Naive B cell (primary cell): ENCODE data around the gene CHST4. TPM values are rescaled to one million over a fixed set of nuclear protein-coding genes. Genes with fewer than 3 reads are reported as not detected.
"Not testable (repeated sequence)": the region's sequence is repeated elsewhere in the genome, so short reads cannot be mapped to it uniquely, and the experiment has no call there.

Experiments
- ATAC-seq, 2 donors: fragments of 150-1000 bp; cut with Tn5 transposase; 2 replicates each; pipeline ENCODE4 v1.10.0; 2021; ENCODE audit warnings: low read depth in 2 of 2, mild to moderate bottlenecking in 2 of 2, moderate library complexity in 2 of 2
- DNase-seq: peaks from one replicate; pipeline ENCODE4 v3.0.0; 2022
- H3K27ac Mint-ChIP-seq, 6 donors: one replicate each; pipeline ENCODE4 v1.8.0; 2020 to 2022; ENCODE audit warnings: mild to moderate bottlenecking in 6 of 6, mixed read lengths in 6 of 6, moderate library complexity in 5 of 6, inconsistent platforms in 2 of 6
- H3K27me3 Mint-ChIP-seq, 3 donors: one replicate each; pipeline ENCODE4 v1.8.0; 2021 to 2022; ENCODE audit warnings: mixed read lengths in 3 of 3, mild to moderate bottlenecking in 1 of 3
- H3K36me3 Mint-ChIP-seq, 2 donors: one replicate each; pipeline ENCODE4 v1.8.0; 2020 to 2022; ENCODE audit warnings: mixed read lengths in 2 of 2, inconsistent platforms in 1 of 2, mild to moderate bottlenecking in 1 of 2
- H3K4me1 Mint-ChIP-seq, 3 donors: one replicate each; pipeline ENCODE4 v1.8.0; 2020 to 2022; ENCODE audit warnings: mixed read lengths in 3 of 3, inconsistent platforms in 1 of 3, mild to moderate bottlenecking in 1 of 3, moderate library complexity in 1 of 3
- H3K4me3 Mint-ChIP-seq, 8 donors: one replicate each; pipeline ENCODE4 v1.8.0; 2020 to 2022; ENCODE audit warnings: mild to moderate bottlenecking in 8 of 8, mixed read lengths in 8 of 8, moderate library complexity in 8 of 8, inconsistent platforms in 2 of 8
- H3K9me3 Mint-ChIP-seq, 7 donors: one replicate each; pipeline ENCODE4 v1.8.0; 2020 to 2022; ENCODE audit warnings: mixed read lengths in 7 of 7, mild to moderate bottlenecking in 5 of 7, inconsistent platforms in 2 of 7, moderate library complexity in 1 of 7
- polyA plus RNA-seq, 6 donors: library from polyadenylated mRNA; unstranded; fragments of 300-500 nt; fragmentation: Illumina TruSeq; gene quantifications; one replicate each; pipeline ENCODE4 v1.2.3, GENCODE V29; 2021; ENCODE audit warnings: low read depth in 6 of 6

The CHST4 gene
- polyA plus RNA-seq, 6 donors from 2014 or later, result not detected

GRCh38 chr16:71532366-71532765 lies 6.1 kb downstream of the CHST4 start:
- no peak overlapping the region for H3K27ac Mint-ChIP-seq
- DNase-seq (no peak), ATAC-seq (no peak)
- no peak overlapping the region for H3K4me3 Mint-ChIP-seq
- H3K27me3 Mint-ChIP-seq, result peaks cover 0 to 33% (median 19%) of the 10 kb centered on the region in 3 donors
- no peaks in the 10 kb centered on the region for H3K9me3 Mint-ChIP-seq
- no peaks in the 10 kb centered on the region for H3K4me1 Mint-ChIP-seq
- no peaks in the 10 kb centered on the region for H3K36me3 Mint-ChIP-seq

GRCh38 chr16:71536752-71537499 lies 10.7 kb downstream of the CHST4 start:
- no peak for DNase-seq
- H3K9me3 Mint-ChIP-seq, result no peaks in the 10 kb centered on the region
- H3K4me3 Mint-ChIP-seq, result no peak overlapping the region

GRCh38 chr16:71537643-71538042 lies 11.4 kb downstream of the CHST4 start:
- H3K4me1 Mint-ChIP-seq, result peaks cover 14 to 19% (median 16%) of the 10 kb centered on the region in 3 donors
- ATAC-seq, result peak; percentile 76 to 82
- peak; percentile 24 for DNase-seq
- H3K27ac Mint-ChIP-seq, result no peak overlapping the region
- no peaks in the 10 kb centered on the region for H3K9me3 Mint-ChIP-seq
- no peaks in the 10 kb centered on the region for H3K36me3 Mint-ChIP-seq
- H3K27me3 Mint-ChIP-seq, result peaks cover 8 to 30% (median 9%) of the 10 kb centered on the region in 3 donors
- peak overlapping the region in 1 of 8 donors; percentile 61 for H3K4me3 Mint-ChIP-seq

More at GRCh38 chr16:71536752-71537499, 10.7 kb downstream of the CHST4 start:
- ATAC-seq, result no peak
- Mint-ChIP-seq H3K36me3 (no peaks in the 10 kb centered on the region), H3K4me1 (peaks cover 9 to 12% (median 10%) of the 10 kb centered on the region in 3 donors), H3K27ac (no peak overlapping the region), H3K27me3 (peaks cover under 1 to 25% (median 11%) of the 10 kb centered on the region in 3 donors)

- DNase-seq (peak; percentile 38), ATAC-seq (peak; percentile 78 to 81)
- H3K4me3 Mint-ChIP-seq, result no peak overlapping the region
- H3K9me3 Mint-ChIP-seq, result no peaks in the 10 kb centered on the region
- H3K27ac Mint-ChIP-seq, result peak overlapping the region in 2 of 6 donors; percentile 54 to 92
- H3K4me1 Mint-ChIP-seq, result peaks cover 14 to 19% (median 16%) of the 10 kb centered on the region in 3 donors
- H3K27me3 Mint-ChIP-seq, result peaks cover 0 to 22% (median 9%) of the 10 kb centered on the region in 3 donors
- no peaks in the 10 kb centered on the region for H3K36me3 Mint-ChIP-seq
Measured at GRCh38 chr16:71542377-71542776, 16.2 kb downstream of the CHST4 start.

- Mint-ChIP-seq H3K36me3 (no peaks in the 10 kb centered on the region), H3K9me3 (no peaks in the 10 kb centered on the region), H3K4me1 (peaks cover 3 to 5% (median 4%) of the 10 kb centered on the region in 3 donors), H3K27me3 (peaks cover 10 to 20% (median 14%) of the 10 kb centered on the region in 3 donors), H3K4me3 (no peak overlapping the region), H3K27ac (no peak overlapping the region)
- DNase-seq, result no peak
- ATAC-seq, result no peak
Measured at GRCh38 chr16:71547168-71547567, 20.9 kb downstream of the CHST4 start.

GRCh38 chr16:71552698-71553503 lies 26.7 kb downstream of the CHST4 start:
- ATAC-seq (no peak), DNase-seq (no peak)
- Mint-ChIP-seq H3K4me1 (peaks cover 7 to 15% (median 12%) of the 10 kb centered on the region in 3 donors), H3K27me3 (peaks cover 8 to 13% (median 10%) of the 10 kb centered on the region in 3 donors), H3K27ac (peak overlapping the region in 1 of 6 donors; percentile 41), H3K9me3 (peaks cover 0 to 3% (median 0%) of the 10 kb centered on the region in 7 donors), H3K4me3 (no peak overlapping the region), H3K36me3 (peaks cover 0 to 5% of the 10 kb centered on the region in 2 donors)

GRCh38 chr16:71555230-71555891 lies 29.1 kb downstream of the CHST4 start:
- no peak for DNase-seq
- ATAC-seq, result no peak
- Mint-ChIP-seq H3K9me3 (peaks cover 0 to 18% (median 4%) of the 10 kb centered on the region in 7 donors), H3K36me3 (peaks cover 5 to 9% of the 10 kb centered on the region in 2 donors), H3K4me1 (peaks cover 7 to 21% (median 12%) of the 10 kb centered on the region in 3 donors), H3K4me3 (no peak overlapping the region), H3K27me3 (peaks cover 0 to 3% (median 0%) of the 10 kb centered on the region in 3 donors), H3K27ac (peak overlapping the region in 1 of 6 donors; percentile 36)

- no peak overlapping the region for H3K4me3 Mint-ChIP-seq
- H3K4me1 Mint-ChIP-seq, result peaks cover 12 to 20% (median 14%) of the 10 kb centered on the region in 3 donors
- H3K27ac Mint-ChIP-seq, result no peak overlapping the region
- peaks cover 5 to 17% of the 10 kb centered on the region in 2 donors for H3K36me3 Mint-ChIP-seq
- ATAC-seq (no peak), DNase-seq (no peak)
- H3K27me3 Mint-ChIP-seq, result peaks cover 0 to 3% (median 0%) of the 10 kb centered on the region in 3 donors
- peaks cover 0 to 33% (median 13%) of the 10 kb centered on the region in 7 donors for H3K9me3 Mint-ChIP-seq
Measured at GRCh38 chr16:71557299-71557698, 31.1 kb downstream of the CHST4 start.

- DNase-seq, result no peak
- Mint-ChIP-seq H3K27me3 (no peaks in the 10 kb centered on the region), H3K4me1 (peaks cover 5 to 12% (median 11%) of the 10 kb centered on the region in 3 donors), H3K36me3 (peaks cover 5 to 17% of the 10 kb centered on the region in 2 donors), H3K4me3 (no peak overlapping the region), H3K27ac (peak overlapping the region in 1 of 6 donors; percentile 0), H3K9me3 (peaks cover 0 to 39% (median 16%) of the 10 kb centered on the region in 7 donors)
- ATAC-seq, result no peak
Measured at GRCh38 chr16:71557954-71558582, 31.8 kb downstream of the CHST4 start.

- H3K4me3 Mint-ChIP-seq, result no peak overlapping the region
- H3K4me1 Mint-ChIP-seq, result peaks cover 9 to 16% (median 16%) of the 10 kb centered on the region in 3 donors
- H3K27me3 Mint-ChIP-seq, result no peaks in the 10 kb centered on the region
- peaks cover 5 to 43% (median 22%) of the 10 kb centered on the region in 7 donors for H3K9me3 Mint-ChIP-seq
- DNase-seq (no peak), ATAC-seq (no peak)
- peaks cover 0 to 25% of the 10 kb centered on the region in 2 donors for H3K36me3 Mint-ChIP-seq
- no peak overlapping the region for H3K27ac Mint-ChIP-seq
Measured at GRCh38 chr16:71559855-71560254, 33.6 kb downstream of the CHST4 start.

GRCh38 chr16:71561886-71562285 lies 35.7 kb downstream of the CHST4 start:
- Mint-ChIP-seq H3K4me3 (peak overlapping the region in 1 of 8 donors; percentile 10), H3K27ac (peak overlapping the region in 2 of 6 donors; percentile 87 to 99), H3K9me3 (peaks cover 5 to 43% (median 20%) of the 10 kb centered on the region in 7 donors), H3K36me3 (peaks cover 0 to 25% of the 10 kb centered on the region in 2 donors), H3K4me1 (peaks cover 26 to 34% (median 33%) of the 10 kb centered on the region in 3 donors)
- DNase-seq, ATAC-seq, H3K27me3 Mint-ChIP-seq: not testable (repeated sequence)

GRCh38 chr16:71562552-71562951 lies 36.3 kb downstream of the CHST4 start:
- peaks cover 2 to 29% of the 10 kb centered on the region in 2 donors for H3K36me3 Mint-ChIP-seq
- H3K27me3 Mint-ChIP-seq, result no peaks in the 10 kb centered on the region
- DNase-seq (no peak), ATAC-seq (no peak)
- no peak overlapping the region for H3K4me3 Mint-ChIP-seq
- peaks cover 5 to 43% (median 20%) of the 10 kb centered on the region in 7 donors for H3K9me3 Mint-ChIP-seq
- peak overlapping the region in 1 of 6 donors; percentile 99 for H3K27ac Mint-ChIP-seq
- peaks cover 30 to 40% (median 40%) of the 10 kb centered on the region in 3 donors for H3K4me1 Mint-ChIP-seq
